ENCODE results near the gene WDR73. TPM values are rescaled to one million over a fixed set of nuclear protein-coding genes. Genes with fewer than 3 reads are reported as not detected.

WDR73 gene
- total RNA-seq, 1 donor from 2014 or later, result 23.8 TPM

Other genes with a start within 250 kb of the WDR73 start
- gene ZSCAN2, start 53.3 kb downstream of the WDR73 start, total RNA-seq, result 11.5 and 14.1 TPM in 2 replicates
- 4.9 and 7.3 TPM in 2 replicates for gene NMB, start 3.9 kb upstream of the WDR73 start, total RNA-seq
- gene SEC11A, start 61.9 kb upstream of the WDR73 start, total RNA-seq, result 226 and 288 TPM in 2 replicates
- 3.9 and 4.0 TPM in 2 replicates for gene ZNF592, start 94.3 kb upstream of the WDR73 start, total RNA-seq
- 13.5 and 21.3 TPM in 2 replicates for gene ALPK3, start 163.1 kb upstream of the WDR73 start, total RNA-seq
- gene SLC28A1, start 230.4 kb upstream of the WDR73 start, total RNA-seq, result not detected in 2 replicates

All from pulmonary artery endothelial cell (primary cell).